Astrocyte of the spinal cord (primary cell): ENCODE measurements around the gene PRDM16.

Experiments
- DNase-seq: peaks from one replicate; pipeline ENCODE4 v3.0.0; 2011; ENCODE audit warnings: low read depth, low spot score
- H3K4me3 ChIP-seq: 2 replicates; pipeline ENCODE4 v1.5.1; 2011; ENCODE audit warnings: low read depth, mild to moderate bottlenecking, low read length, moderate library complexity
- CTCF ChIP-seq: IDR thresholded peaks from 2 replicates; pipeline ENCODE4 v1.5.1; 2012; ENCODE audit warnings: low read depth, mild to moderate bottlenecking, low read length, inconsistent platforms
- in situ Hi-C: cut with HindIII; loops from 2 replicates; pipeline ENCODE4 v1.10.0; 2017; ENCODE audit warnings: low sequenced_read_pairs

Gene PRDM16

GRCh38 chr1:3373700-3374405, 304.9 kb downstream of the PRDM16 start:
- no peak for TF ChIP-seq CTCF
- DNase-seq, result no peak
- in situ Hi-C loops, result no loop called here
- H3K4me3 ChIP-seq, result no peak overlapping the region

GRCh38 chr1:3375245-3375644, 306.2 kb downstream of the PRDM16 start:
- H3K4me3 ChIP-seq, result no peak overlapping the region
- in situ Hi-C loops, result no loop called here
- peak; percentile 34 for DNase-seq
- no peak for TF ChIP-seq CTCF

- no peak for DNase-seq
- TF ChIP-seq CTCF, result no peak
- H3K4me3 ChIP-seq, result no peak overlapping the region
- in situ Hi-C loops, result no loop called here
Measured at GRCh38 chr1:3377166-3377565, 308.2 kb downstream of the PRDM16 start.

- in situ Hi-C loops, result no loop called here
- DNase-seq, result no peak
- TF ChIP-seq CTCF, result no peak
- H3K4me3 ChIP-seq, result no peak overlapping the region
Measured at GRCh38 chr1:3377604-3378279, 308.7 kb downstream of the PRDM16 start.

GRCh38 chr1:3378411-3379208, 309.6 kb downstream of the PRDM16 start:
- in situ Hi-C loops, result no loop called here
- no peak for DNase-seq
- no peak overlapping the region for H3K4me3 ChIP-seq
- TF ChIP-seq CTCF, result no peak

- in situ Hi-C loops, result no loop called here
- no peak for DNase-seq
- no peak overlapping the region for H3K4me3 ChIP-seq
- TF ChIP-seq CTCF, result no peak
Measured at GRCh38 chr1:3379934-3380333, 310.9 kb downstream of the PRDM16 start.
